DMS153 (cell line): ENCODE results near the gene OR51A7.

ENCODE experiments used
- DNase-seq: peaks from one replicate; lab custom pipeline; 2025; lab: John Stamatoyannopoulos, UW

OR51A7 gene

DNA sequence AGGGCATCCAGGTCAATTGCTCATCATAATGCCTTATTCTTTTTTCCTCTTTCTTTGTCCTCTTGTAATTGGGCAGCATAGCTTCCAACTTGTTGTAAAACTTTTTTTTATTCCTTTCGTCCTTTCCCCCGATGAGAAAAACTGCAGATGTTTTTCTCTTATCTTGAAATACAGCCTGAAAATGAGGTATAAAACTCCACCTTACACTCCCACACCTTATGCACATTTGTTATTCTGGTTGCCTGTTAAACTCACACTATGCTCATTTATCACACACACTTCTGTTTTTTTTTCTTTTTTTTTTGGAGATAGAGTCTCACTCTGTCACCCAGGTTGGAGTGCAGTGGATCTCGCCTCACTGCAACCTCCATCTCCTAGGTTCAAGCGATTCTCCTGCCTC, 53.8 kb downstream of the OR51A7 start:
- DNase-seq = no peak
